Fibroblast of mammary gland (primary cell): Measurements from ENCODE around the gene EFCAB6.

Experiments used
- DNase-seq: peaks from one replicate; pipeline ENCODE4 v3.0.0-alpha.2; 2010; ENCODE audit warnings: low read depth
- H3K4me3 ChIP-seq: 2 replicates; pipeline ENCODE4 v1.5.1; 2011; ENCODE audit warnings: low read depth, mild to moderate bottlenecking, low read length, moderate library complexity; ENCODE audit not compliant: control insufficient read depth
- TF ChIP-seq, protein P1 (sequence below): conservative IDR thresholded peaks from 2 replicates; pipeline ENCODE4 v1.5.1; 2011; ENCODE audit warnings: low read depth, low read length, inconsistent platforms; ENCODE audit not compliant: control insufficient read depth, insufficient read depth

The EFCAB6 gene

DNA sequence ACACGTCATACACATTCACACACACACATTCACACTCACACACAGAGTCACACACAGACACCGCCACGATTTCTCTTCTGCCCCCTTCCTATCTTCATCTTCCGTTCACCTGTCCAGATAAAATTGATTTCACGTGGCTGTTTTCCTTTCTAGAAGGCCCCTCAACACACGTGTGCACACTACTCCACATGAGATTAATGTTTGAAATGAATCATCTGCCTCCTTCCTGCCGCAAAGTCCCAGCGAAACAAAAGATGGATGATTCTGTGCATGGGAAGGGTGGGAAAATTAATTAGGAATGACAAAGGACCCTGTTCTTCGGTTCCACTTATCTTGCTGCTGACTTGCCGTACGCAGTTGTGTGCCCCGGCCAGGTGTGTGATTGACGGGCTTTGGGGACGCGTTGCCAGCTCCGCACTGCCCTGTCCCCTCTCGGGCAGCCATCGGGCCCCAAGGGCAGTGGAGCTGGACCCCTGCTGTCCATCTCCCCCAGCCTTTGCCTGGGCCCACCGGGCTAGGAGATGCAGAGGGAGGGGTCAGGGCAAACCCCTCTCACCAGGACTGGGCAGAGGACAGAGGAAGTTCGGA lies 326.5 kb downstream of the EFCAB6 start:
- no peak for DNase-seq
- TF ChIP-seq, protein P1, sequence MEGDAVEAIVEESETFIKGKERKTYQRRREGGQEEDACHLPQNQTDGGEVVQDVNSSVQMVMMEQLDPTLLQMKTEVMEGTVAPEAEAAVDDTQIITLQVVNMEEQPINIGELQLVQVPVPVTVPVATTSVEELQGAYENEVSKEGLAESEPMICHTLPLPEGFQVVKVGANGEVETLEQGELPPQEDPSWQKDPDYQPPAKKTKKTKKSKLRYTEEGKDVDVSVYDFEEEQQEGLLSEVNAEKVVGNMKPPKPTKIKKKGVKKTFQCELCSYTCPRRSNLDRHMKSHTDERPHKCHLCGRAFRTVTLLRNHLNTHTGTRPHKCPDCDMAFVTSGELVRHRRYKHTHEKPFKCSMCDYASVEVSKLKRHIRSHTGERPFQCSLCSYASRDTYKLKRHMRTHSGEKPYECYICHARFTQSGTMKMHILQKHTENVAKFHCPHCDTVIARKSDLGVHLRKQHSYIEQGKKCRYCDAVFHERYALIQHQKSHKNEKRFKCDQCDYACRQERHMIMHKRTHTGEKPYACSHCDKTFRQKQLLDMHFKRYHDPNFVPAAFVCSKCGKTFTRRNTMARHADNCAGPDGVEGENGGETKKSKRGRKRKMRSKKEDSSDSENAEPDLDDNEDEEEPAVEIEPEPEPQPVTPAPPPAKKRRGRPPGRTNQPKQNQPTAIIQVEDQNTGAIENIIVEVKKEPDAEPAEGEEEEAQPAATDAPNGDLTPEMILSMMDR = no peak

DNA sequence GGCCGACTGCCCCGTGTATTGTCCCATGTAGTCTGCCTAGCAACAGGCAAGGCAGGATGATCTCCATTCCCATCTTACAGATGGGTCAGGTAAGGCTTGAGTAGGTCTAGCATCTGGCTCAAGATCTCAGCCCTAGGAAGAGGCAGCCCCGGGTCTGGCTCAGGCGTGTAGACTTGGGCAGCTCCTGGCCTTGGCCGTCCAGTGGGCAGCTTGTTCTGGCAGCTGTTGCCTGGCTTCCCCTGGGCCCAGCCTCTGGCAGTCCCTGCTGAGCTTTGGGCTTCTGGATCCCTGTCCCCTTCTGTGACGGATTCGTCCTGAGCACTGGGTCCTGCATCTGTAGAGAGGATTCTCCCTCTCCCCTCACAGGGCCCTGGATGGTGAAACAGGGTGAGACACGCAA lies 327.9 kb downstream of the EFCAB6 start:
- DNase-seq = no peak
- TF ChIP-seq, protein P1 = no peak
- no peak overlapping the region for H3K4me3 ChIP-seq

More for the DNA sequence above, 326.5 kb downstream of the EFCAB6 start:
- H3K4me3 ChIP-seq = no peak overlapping the region

DNA sequence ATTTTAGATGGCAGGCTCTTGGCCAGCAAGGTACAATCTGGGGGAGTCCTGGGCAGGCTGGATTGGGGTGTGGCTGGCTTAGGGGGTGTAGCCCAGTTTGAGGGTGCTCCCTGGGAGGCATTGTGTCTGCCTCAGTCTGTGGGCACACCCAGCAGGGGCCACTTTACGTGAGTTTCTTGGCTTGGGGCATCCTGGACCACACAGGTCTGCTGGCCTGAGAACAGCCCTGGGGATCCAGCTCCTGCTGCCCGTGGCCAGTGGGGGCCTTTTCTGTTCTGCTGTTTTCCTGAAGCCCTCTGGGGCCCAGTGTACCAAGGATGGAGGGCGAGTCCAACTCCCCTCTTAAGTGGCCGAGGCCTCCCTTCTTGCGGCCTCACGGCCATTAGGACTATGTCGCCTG lies 328.4 kb downstream of the EFCAB6 start:
- no peak for DNase-seq
- TF ChIP-seq, protein P1 = no peak
- H3K4me3 ChIP-seq = no peak overlapping the region

DNA sequence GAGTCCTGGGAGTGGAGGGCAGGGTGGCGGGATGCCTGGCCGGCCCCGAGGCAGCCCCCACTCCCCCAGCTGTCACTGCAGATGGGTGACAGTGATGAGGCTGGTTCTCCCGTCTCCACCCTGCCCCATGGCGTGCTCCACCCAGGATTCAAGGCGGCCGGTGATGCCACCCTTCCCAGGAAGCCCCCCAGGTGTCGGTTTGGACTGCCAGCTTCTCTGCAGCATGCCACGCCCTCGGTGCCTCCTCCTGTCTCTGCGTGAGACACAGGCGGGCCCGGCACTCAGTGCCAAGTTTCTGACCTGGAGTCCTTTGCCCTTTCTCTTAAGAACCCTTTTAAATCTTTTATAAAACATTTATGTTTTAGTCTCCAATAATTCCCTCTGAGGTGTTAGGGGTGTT lies 328.8 kb downstream of the EFCAB6 start:
- no peak for DNase-seq
- no peak overlapping the region for H3K4me3 ChIP-seq
- TF ChIP-seq, protein P1 = no peak

DNA sequence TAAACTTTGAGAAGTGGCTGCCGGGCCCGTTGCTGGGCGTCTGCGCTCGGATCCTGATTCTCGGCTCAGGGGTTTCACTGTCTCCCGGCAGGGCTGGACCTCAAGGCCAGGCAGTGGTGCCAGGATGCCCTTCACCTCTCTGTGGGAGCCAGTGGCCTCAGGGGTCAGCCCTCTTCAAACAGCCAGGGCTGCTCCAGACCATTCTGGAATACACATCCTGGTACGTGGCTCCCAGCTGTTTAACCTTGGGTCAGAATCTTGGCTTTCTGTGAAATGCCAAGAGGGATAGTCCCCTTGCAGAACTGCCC lies 329.8 kb downstream of the EFCAB6 start:
- DNase-seq = no peak
- H3K4me3 ChIP-seq = no peak overlapping the region
- TF ChIP-seq, protein P1 = no peak

DNA sequence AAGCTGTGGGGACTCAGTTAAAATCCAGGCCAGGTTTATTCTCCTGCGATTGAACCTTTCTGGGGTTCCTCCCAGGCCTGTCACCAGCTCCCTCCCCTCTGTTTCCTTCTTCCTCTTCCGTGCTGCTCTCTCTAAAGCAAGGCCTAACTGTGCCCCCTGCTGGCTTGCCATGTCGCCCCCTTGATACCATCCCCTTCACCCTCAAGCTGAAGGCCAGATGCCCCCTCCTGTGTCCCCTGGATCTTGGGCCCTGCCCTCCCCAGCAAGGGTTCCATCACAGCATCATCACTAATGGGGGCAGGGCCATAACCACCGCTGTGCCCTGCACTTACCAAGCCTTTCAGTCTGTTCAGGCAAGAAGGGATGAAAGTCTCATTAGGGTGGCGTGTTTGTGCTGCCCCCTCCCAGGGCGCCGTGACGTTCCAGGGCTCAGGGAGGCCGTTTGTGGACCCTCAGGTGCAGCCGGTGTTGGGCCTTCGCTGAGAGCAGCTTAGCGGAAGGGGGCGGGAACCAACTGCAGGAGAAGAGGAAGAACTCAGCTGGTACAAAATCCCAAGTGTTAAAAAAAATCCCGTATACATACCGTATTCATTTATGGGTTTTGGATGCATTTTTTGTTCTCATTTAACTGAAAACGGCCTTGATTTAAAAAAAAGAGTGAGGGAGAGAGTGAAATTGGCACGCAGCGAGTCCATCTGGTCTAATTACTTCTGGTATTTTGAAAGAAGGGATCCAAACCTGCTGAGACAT lies 330.4 kb downstream of the EFCAB6 start:
- DNase-seq = no peak
- H3K4me3 ChIP-seq = no peak overlapping the region
- TF ChIP-seq, protein P1 = no peak
